Neural progenitor cell (in vitro differentiated cells): ENCODE data around the gene TM9SF4. TPM values are rescaled to one million over a fixed set of nuclear protein-coding genes. Genes with fewer than 3 reads are reported as not detected.

Source experiments
- DNase-seq: peaks from one replicate; pipeline ENCODE4 v3.0.0-alpha.2; 2016; ENCODE audit warnings: low spot score
- H2AFZ ChIP-seq: fragments of 200-600 bp; sonication (generic); replicated peaks from 2 replicates; pipeline ENCODE4 v1.6.1; 2016; ENCODE audit warnings: antibody characterized with exemption
- H3F3A ChIP-seq: fragments of 200-600 bp; sonication (generic); 2 replicates; pipeline ENCODE4 v1.6.1; 2016; ENCODE audit warnings: antibody characterized with exemption, low read depth
- H3K27ac ChIP-seq: fragments of 200-600 bp; sonication (generic); 2 replicates; pipeline ENCODE4 v1.5.1; 2016; ENCODE audit warnings: mild to moderate bottlenecking
- H3K27me3 ChIP-seq: fragments of 200-600 bp; sonication (generic); 2 replicates; pipeline ENCODE4 v1.6.1; 2016; ENCODE audit warnings: mild to moderate bottlenecking, moderate library complexity
- H3K36me3 ChIP-seq: fragments of 200-600 bp; sonication (generic); 2 replicates; pipeline ENCODE4 v1.5.1; 2016
- H3K4me1 ChIP-seq: fragments of 200-600 bp; sonication (generic); 2 replicates; pipeline ENCODE4 v1.6.1; 2016; ENCODE audit warnings: mixed run types
- H3K4me2 ChIP-seq: fragments of 200-600 bp; sonication (generic); 2 replicates; pipeline ENCODE4 v1.6.1; 2016
- H3K4me3 ChIP-seq: fragments of 200-600 bp; sonication (generic); 2 replicates; pipeline ENCODE4 v1.5.1; 2016
- H3K79me2 ChIP-seq: fragments of 200-600 bp; sonication (generic); 2 replicates; pipeline ENCODE4 v1.6.1; 2016; ENCODE audit warnings: low read depth
- H3K9ac ChIP-seq: fragments of 200-600 bp; sonication (generic); 2 replicates; pipeline ENCODE4 v1.6.1; 2016
- H3K9me3 ChIP-seq: fragments of 200-600 bp; sonication (generic); 2 replicates; pipeline ENCODE4 v1.5.1; 2016; ENCODE audit warnings: low read depth
- H4K20me1 ChIP-seq: fragments of 200-600 bp; sonication (generic); 2 replicates; pipeline ENCODE4 v1.6.1; 2016; ENCODE audit warnings: low read depth
- H3K27ac Mint-ChIP-seq: 3 replicates; pipeline ENCODE4 v1.8.0; 2021; ENCODE audit warnings: mixed read lengths
- H3K27me3 Mint-ChIP-seq: 2 replicates; pipeline ENCODE4 v1.8.0; 2022; ENCODE audit warnings: low read depth, mild to moderate bottlenecking, inconsistent platforms, moderate library complexity, mixed read lengths; ENCODE audit not compliant: insufficient read depth
- H3K36me3 Mint-ChIP-seq: 3 replicates; pipeline ENCODE4 v1.8.0; 2021; ENCODE audit warnings: mixed read lengths
- H3K4me1 Mint-ChIP-seq: 3 replicates; pipeline ENCODE4 v1.8.0; 2021; ENCODE audit warnings: mixed read lengths
- H3K4me3 Mint-ChIP-seq: 3 replicates; pipeline ENCODE4 v1.8.0; 2021; ENCODE audit warnings: mild to moderate bottlenecking, moderate library complexity, mixed read lengths
- H3K9me3 Mint-ChIP-seq: 3 replicates; pipeline ENCODE4 v1.8.0; 2020; ENCODE audit warnings: mixed read lengths
- EZH2 ChIP-seq: fragments of 200-600 bp; sonication (generic); IDR thresholded peaks from 2 replicates; pipeline ENCODE4 v1.6.1; 2017; ENCODE audit warnings: antibody characterized with exemption, mild to moderate bottlenecking, moderate library complexity
- EZH2phosphoT487 ChIP-seq: fragments of 200-600 bp; sonication (generic); IDR thresholded peaks from 2 replicates; pipeline ENCODE4 v1.6.1; 2017; ENCODE audit warnings: antibody characterized with exemption
- total RNA-seq: library from RNA; depleted of rRNA; stranded (reverse); fragments of >200 nt; gene quantifications from 2 replicates; pipeline ENCODE4 v1.2.3, GENCODE V29; 2015; ENCODE audit warnings: low replicate concordance
- TF ChIP-seq, protein P1 (sequence below): fragments of 200-600 bp; sonication (generic); IDR thresholded peaks from 2 replicates; pipeline ENCODE4 v1.5.1; 2017; ENCODE audit warnings: antibody characterized with exemption, mild to moderate bottlenecking

The TM9SF4 gene
- total RNA-seq, 1 donor from 2014 or later, result 27.9 TPM

DNA sequence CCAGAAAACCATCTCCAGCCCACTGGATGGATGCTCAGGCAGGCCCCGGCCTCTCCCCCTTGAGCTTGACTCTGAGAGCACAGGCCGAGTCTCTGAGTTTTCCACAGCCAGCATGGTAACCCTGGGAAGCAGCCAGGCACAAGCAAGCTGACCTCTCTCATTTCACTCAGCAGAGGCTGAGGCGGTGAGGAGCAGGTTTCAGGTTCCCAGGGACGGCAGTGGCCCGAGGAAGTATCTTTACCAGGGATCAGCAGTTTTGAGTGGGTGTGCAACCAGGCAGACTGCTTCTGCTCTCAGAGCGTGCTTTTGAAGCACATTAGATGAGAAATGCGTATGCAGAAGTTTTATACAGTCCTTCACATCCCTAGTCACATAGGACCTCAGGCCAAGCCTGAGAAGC lies 44.8 kb upstream of the TM9SF4 start:
- H3K4me2 ChIP-seq, result no peak overlapping the region
- no peak overlapping the region for H3K9ac ChIP-seq
- no peaks in the 10 kb centered on the region for H3K9me3 ChIP-seq
- H3K4me3 Mint-ChIP-seq, result no peak overlapping the region
- no peaks in the 10 kb centered on the region for H3K36me3 Mint-ChIP-seq
- no peak for DNase-seq
- no peak overlapping the region for H2AFZ ChIP-seq
- no peak overlapping the region for H3K27ac ChIP-seq
- no peaks in the 10 kb centered on the region for H3K9me3 Mint-ChIP-seq
- no peaks in the 10 kb centered on the region for H3F3A ChIP-seq
- peaks cover 12% of the 10 kb centered on the region for H3K27me3 Mint-ChIP-seq
- H4K20me1 ChIP-seq, result no peaks in the 10 kb centered on the region
- no peaks in the 10 kb centered on the region for H3K79me2 ChIP-seq
- H3K36me3 ChIP-seq, result no peaks in the 10 kb centered on the region
- peaks cover 2% of the 10 kb centered on the region for H3K4me1 Mint-ChIP-seq
- peaks cover 3% of the 10 kb centered on the region for H3K4me1 ChIP-seq
- TF ChIP-seq, protein P1, sequence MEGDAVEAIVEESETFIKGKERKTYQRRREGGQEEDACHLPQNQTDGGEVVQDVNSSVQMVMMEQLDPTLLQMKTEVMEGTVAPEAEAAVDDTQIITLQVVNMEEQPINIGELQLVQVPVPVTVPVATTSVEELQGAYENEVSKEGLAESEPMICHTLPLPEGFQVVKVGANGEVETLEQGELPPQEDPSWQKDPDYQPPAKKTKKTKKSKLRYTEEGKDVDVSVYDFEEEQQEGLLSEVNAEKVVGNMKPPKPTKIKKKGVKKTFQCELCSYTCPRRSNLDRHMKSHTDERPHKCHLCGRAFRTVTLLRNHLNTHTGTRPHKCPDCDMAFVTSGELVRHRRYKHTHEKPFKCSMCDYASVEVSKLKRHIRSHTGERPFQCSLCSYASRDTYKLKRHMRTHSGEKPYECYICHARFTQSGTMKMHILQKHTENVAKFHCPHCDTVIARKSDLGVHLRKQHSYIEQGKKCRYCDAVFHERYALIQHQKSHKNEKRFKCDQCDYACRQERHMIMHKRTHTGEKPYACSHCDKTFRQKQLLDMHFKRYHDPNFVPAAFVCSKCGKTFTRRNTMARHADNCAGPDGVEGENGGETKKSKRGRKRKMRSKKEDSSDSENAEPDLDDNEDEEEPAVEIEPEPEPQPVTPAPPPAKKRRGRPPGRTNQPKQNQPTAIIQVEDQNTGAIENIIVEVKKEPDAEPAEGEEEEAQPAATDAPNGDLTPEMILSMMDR, result no peak
- TF ChIP-seq EZH2phosphoT487, result no peak
- H3K4me3 ChIP-seq, result no peak overlapping the region
- H3K27ac Mint-ChIP-seq, result no peak overlapping the region
- peaks cover 15% of the 10 kb centered on the region for H3K27me3 ChIP-seq

DNA sequence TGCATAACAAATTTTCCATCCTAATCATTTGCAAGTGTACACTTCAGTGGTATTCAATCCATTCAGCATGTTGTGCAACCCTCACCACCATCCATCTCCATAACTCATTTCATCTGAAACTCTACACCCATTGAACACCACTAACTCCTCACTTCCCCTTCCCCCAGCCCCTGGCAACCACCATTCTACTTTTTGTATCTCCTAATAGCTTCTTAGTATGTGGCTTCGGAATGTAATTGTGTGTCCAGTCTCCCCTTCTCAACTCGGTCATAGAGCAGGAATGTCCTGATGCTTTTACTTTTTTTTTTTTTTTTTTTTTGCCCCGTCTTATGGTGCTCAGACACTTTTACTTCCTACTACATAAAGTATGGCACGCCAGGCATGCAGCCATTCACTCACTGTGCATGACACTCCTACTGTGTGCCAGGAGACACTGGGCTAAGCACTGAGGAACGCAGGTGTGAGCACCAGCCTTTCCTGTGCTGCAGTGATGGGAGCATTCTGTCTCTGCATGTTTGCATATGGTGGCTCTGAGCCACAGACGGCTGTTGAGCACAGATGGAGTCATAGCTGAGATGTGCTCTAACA lies 42.2 kb upstream of the TM9SF4 start:
- no peak overlapping the region for H3K27ac ChIP-seq
- no peak overlapping the region for H3K9ac ChIP-seq
- H3K36me3 Mint-ChIP-seq, result no peaks in the 10 kb centered on the region
- no peak overlapping the region for H3K4me3 ChIP-seq
- H3K4me2 ChIP-seq, result no peak overlapping the region
- H3K4me1 ChIP-seq, result peaks cover 11% of the 10 kb centered on the region
- no peaks in the 10 kb centered on the region for H3K36me3 ChIP-seq
- H3K79me2 ChIP-seq, result no peaks in the 10 kb centered on the region
- H3K27ac Mint-ChIP-seq, result no peak overlapping the region
- H3K9me3 ChIP-seq, result no peaks in the 10 kb centered on the region
- no peaks in the 10 kb centered on the region for H3K9me3 Mint-ChIP-seq
- no peaks in the 10 kb centered on the region for H4K20me1 ChIP-seq
- TF ChIP-seq, protein P1, result no peak
- H3K27me3 ChIP-seq, result no peaks in the 10 kb centered on the region
- peaks cover 5% of the 10 kb centered on the region for H3K27me3 Mint-ChIP-seq
- DNase-seq, result no peak
- peaks cover 4% of the 10 kb centered on the region for H3F3A ChIP-seq
- no peak overlapping the region for H3K4me3 Mint-ChIP-seq
- no peak overlapping the region for H2AFZ ChIP-seq
- H3K4me1 Mint-ChIP-seq, result peaks cover 6% of the 10 kb centered on the region

DNA sequence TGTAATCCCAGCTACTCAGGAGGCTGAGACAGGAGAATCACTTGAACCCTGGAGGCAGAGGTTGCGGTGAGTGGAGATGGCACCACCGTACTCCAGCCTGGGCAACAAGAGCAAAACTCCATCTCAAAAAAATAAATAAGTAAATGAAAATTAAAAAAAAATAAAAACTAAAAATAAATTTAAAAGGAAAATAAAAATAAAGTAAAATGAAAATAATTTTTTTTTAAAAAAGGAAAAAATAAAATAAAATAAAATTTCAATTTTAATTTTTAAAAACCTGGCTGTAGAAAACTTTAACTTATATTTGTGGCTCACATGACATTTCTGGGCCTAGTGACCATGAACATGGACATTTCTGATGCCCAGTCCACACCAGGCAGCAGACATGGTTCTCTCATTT lies 41.3 kb upstream of the TM9SF4 start:
- Histone ChIP-seq H3K4me3 (no peak overlapping the region), H4K20me1 (no peaks in the 10 kb centered on the region), H3K9me3 (no peaks in the 10 kb centered on the region), H3K9ac (no peak overlapping the region), H3K4me1 (peaks cover 13% of the 10 kb centered on the region), H2AFZ (no peak overlapping the region), H3F3A (peaks cover 4% of the 10 kb centered on the region), H3K36me3 (no peaks in the 10 kb centered on the region), H3K27me3 (no peaks in the 10 kb centered on the region), H3K79me2 (no peaks in the 10 kb centered on the region), H3K27ac (no peak overlapping the region), H3K4me2 (no peak overlapping the region)
- TF ChIP-seq, protein P1, result no peak
- Mint-ChIP-seq H3K9me3 (no peaks in the 10 kb centered on the region), H3K4me3 (no peak overlapping the region), H3K4me1 (peaks cover 10% of the 10 kb centered on the region), H3K36me3 (no peaks in the 10 kb centered on the region), H3K27ac (no peak overlapping the region), H3K27me3 (peaks cover 5% of the 10 kb centered on the region)
- DNase-seq, result no peak

DNA sequence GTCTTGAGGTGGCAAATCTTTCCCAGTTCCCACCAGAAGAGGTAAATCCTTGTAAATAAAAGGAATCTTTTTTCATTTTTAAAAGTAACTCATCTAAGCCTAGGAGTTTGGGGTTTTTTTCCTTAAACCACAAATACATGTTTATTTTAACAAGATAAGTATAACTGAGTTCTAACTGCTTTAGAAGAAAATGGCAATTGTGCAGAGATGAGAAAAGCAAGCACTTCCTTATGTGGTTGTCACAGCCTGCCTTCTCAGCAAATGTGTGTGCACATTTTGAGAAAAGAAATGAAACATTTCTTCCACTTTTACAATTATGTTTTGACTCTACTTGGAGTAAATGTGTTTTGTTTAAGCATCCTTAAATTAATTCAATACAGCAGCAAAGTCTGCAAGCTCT lies 39.8 kb upstream of the TM9SF4 start:
- Histone ChIP-seq H3K27ac (no peak overlapping the region), H2AFZ (no peak overlapping the region), H4K20me1 (no peaks in the 10 kb centered on the region), H3K79me2 (no peaks in the 10 kb centered on the region), H3K9ac (no peak overlapping the region), H3K4me2 (no peak overlapping the region), H3K4me1 (peaks cover 13% of the 10 kb centered on the region), H3K36me3 (no peaks in the 10 kb centered on the region), H3K27me3 (no peaks in the 10 kb centered on the region), H3F3A (peaks cover 4% of the 10 kb centered on the region), H3K4me3 (no peak overlapping the region), H3K9me3 (no peaks in the 10 kb centered on the region)
- DNase-seq, result no peak
- Mint-ChIP-seq H3K4me1 (peaks cover 11% of the 10 kb centered on the region), H3K27me3 (peaks cover 5% of the 10 kb centered on the region), H3K27ac (no peak overlapping the region), H3K4me3 (no peak overlapping the region), H3K36me3 (no peaks in the 10 kb centered on the region), H3K9me3 (no peaks in the 10 kb centered on the region)
- TF ChIP-seq EZH2 (no peak), EZH2phosphoT487 (no peak)
- TF ChIP-seq, protein P1, result no peak
